Stimulated activated CD4-positive, alpha-beta T cell treated with anti-CD3 and anti-CD28 coated beads, Interleukin-4, amount 100 ng/mL, for 48 hours (primary cell): Measurements from ENCODE around the gene TDRD15.
"Not testable (repeated sequence)": the region's sequence is repeated elsewhere in the genome, so short reads cannot be mapped to it uniquely, and the experiment has no call there.

ENCODE experiments used
- DNase-seq, 2 donors: peaks; one replicate each; pipeline ENCODE4 v3.0.0-alpha.2; 2020; ENCODE audit warnings: low read depth in 2 of 2

Gene TDRD15

GRCh38 chr2:21123473-21124393 lies at the start of gene TDRD15:
TDRD15 (plus strand) TSS chr2:21123968; CDS start chr2:21137468, 13,500 bp downstream.
- no peak for DNase-seq

- DNase-seq: no peak
These were observed 45.5 kb upstream of the TDRD15 start for GRCh38 chr2:21078296-21078695.

GRCh38 chr2:21083482-21083881 lies 40.3 kb upstream of the TDRD15 start:
- no peak for DNase-seq

GRCh38 chr2:21084401-21084800 lies 39.4 kb upstream of the TDRD15 start:
- no peak for DNase-seq

GRCh38 chr2:21092308-21092869 lies 31.4 kb upstream of the TDRD15 start:
- no peak for DNase-seq

GRCh38 chr2:21095178-21095577 lies 28.6 kb upstream of the TDRD15 start:
- no peak for DNase-seq

- no peak for DNase-seq
These were observed 28.1 kb upstream of the TDRD15 start for GRCh38 chr2:21095714-21096113.

- no peak for DNase-seq
These were observed 27.3 kb upstream of the TDRD15 start for GRCh38 chr2:21096458-21096857.

GRCh38 chr2:21097331-21097730 lies 26.4 kb upstream of the TDRD15 start:
- no peak for DNase-seq

GRCh38 chr2:21098294-21098693 lies 25.5 kb upstream of the TDRD15 start:
- no peak for DNase-seq

- no peak for DNase-seq
These were observed 24.4 kb upstream of the TDRD15 start for GRCh38 chr2:21099281-21099907.

- not testable (repeated sequence) for DNase-seq
These were observed 22.1 kb upstream of the TDRD15 start for GRCh38 chr2:21101514-21102155.

- no peak for DNase-seq
These were observed 21.4 kb upstream of the TDRD15 start for GRCh38 chr2:21102356-21102755.

GRCh38 chr2:21103274-21103891 lies 20.4 kb upstream of the TDRD15 start:
- no peak for DNase-seq

GRCh38 chr2:21104030-21104660 lies 19.6 kb upstream of the TDRD15 start:
- no peak for DNase-seq

GRCh38 chr2:21111012-21111411 lies 12.8 kb upstream of the TDRD15 start:
- no peak for DNase-seq

- DNase-seq: no peak
These were observed 6.1 kb upstream of the TDRD15 start for GRCh38 chr2:21117688-21118087.

- DNase-seq: peak in 1 of 2 donors; percentile 2
These were observed 5.4 kb upstream of the TDRD15 start for GRCh38 chr2:21118302-21118920.

GRCh38 chr2:21131861-21132260 lies 8.1 kb downstream of the TDRD15 start:
- no peak for DNase-seq

GRCh38 chr2:21135585-21135984 lies 11.8 kb downstream of the TDRD15 start:
- DNase-seq: no peak

- DNase-seq: no peak
These were observed 18.4 kb downstream of the TDRD15 start for GRCh38 chr2:21142149-21142548.
